GM15510 (cell line): ENCODE results near the gene CAPZB.

ENCODE experiments used
- POLR2A ChIP-seq: IDR thresholded peaks from 3 replicates; pipeline ENCODE4 v1.6.1; 2011; ENCODE audit warnings: borderline replicate concordance; ENCODE audit not compliant: insufficient read length; ENCODE audit errors: extremely low read depth

CAPZB gene

GRCh38 chr1:19460535-19461219, 24.7 kb downstream of the CAPZB start:
- TF ChIP-seq POLR2A = no peak

- TF ChIP-seq POLR2A = no peak
Observed at GRCh38 chr1:19458815-19459417, 26.4 kb downstream of the CAPZB start.

GRCh38 chr1:19457607-19458006, 27.7 kb downstream of the CAPZB start:
- TF ChIP-seq POLR2A = no peak

- TF ChIP-seq POLR2A = no peak
Observed at GRCh38 chr1:19456968-19457441, 28.3 kb downstream of the CAPZB start.

GRCh38 chr1:19455353-19455752, 30.0 kb downstream of the CAPZB start:
- no peak for TF ChIP-seq POLR2A

GRCh38 chr1:19454265-19455146, 30.8 kb downstream of the CAPZB start:
- TF ChIP-seq POLR2A = no peak

- no peak for TF ChIP-seq POLR2A
Observed at GRCh38 chr1:19453741-19454201, 31.6 kb downstream of the CAPZB start.

- no peak for TF ChIP-seq POLR2A
Observed at GRCh38 chr1:19452221-19452663, 33.1 kb downstream of the CAPZB start.

GRCh38 chr1:19450811-19451515, 34.4 kb downstream of the CAPZB start:
- no peak for TF ChIP-seq POLR2A

GRCh38 chr1:19449454-19450228, 35.7 kb downstream of the CAPZB start:
- TF ChIP-seq POLR2A = no peak

GRCh38 chr1:19448491-19449439, 36.6 kb downstream of the CAPZB start:
- no peak for TF ChIP-seq POLR2A

- no peak for TF ChIP-seq POLR2A
Observed at GRCh38 chr1:19447550-19447949, 37.8 kb downstream of the CAPZB start.
